Fibroblast of pulmonary artery (primary cell): Measurements from ENCODE around the gene DCPS.

Source experiments
- DNase-seq: peaks from one replicate; pipeline ENCODE4 v3.0.0-alpha.2; 2010; ENCODE audit warnings: low read depth
- H3K4me3 ChIP-seq: replicated peaks from 2 replicates; pipeline ENCODE4 v1.5.1; 2011; ENCODE audit warnings: low read depth, mild to moderate bottlenecking, control low read depth, low read length, moderate library complexity
- TF ChIP-seq, protein P1 (sequence below): IDR thresholded peaks from 2 replicates; pipeline ENCODE4 v1.5.1; 2011; ENCODE audit warnings: mild to moderate bottlenecking, control low read depth, low read length, inconsistent platforms; ENCODE audit errors: missing control alignments

Gene DCPS

DNA sequence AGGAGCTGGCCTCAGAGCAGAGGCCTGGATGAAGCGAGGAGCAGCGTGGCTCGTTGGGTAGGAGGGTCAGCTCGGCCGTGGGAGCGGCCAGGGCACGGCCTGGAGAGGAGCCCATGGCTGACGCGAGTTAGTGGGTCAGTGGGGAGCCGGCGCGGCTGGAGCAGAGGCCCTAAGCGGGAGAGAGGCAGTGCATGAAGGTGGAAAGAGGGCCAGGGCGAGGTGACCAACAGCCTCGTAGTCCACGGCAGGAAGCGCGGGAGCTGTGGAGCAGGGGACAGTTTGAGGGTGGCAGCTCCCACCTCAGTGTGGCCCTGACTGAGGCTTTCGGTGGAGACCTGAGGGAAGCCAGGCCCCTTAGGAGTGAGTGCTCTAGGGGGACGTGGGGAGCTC lies 24.1 kb downstream of the DCPS start:
- DNase-seq = no peak
- TF ChIP-seq, protein P1, sequence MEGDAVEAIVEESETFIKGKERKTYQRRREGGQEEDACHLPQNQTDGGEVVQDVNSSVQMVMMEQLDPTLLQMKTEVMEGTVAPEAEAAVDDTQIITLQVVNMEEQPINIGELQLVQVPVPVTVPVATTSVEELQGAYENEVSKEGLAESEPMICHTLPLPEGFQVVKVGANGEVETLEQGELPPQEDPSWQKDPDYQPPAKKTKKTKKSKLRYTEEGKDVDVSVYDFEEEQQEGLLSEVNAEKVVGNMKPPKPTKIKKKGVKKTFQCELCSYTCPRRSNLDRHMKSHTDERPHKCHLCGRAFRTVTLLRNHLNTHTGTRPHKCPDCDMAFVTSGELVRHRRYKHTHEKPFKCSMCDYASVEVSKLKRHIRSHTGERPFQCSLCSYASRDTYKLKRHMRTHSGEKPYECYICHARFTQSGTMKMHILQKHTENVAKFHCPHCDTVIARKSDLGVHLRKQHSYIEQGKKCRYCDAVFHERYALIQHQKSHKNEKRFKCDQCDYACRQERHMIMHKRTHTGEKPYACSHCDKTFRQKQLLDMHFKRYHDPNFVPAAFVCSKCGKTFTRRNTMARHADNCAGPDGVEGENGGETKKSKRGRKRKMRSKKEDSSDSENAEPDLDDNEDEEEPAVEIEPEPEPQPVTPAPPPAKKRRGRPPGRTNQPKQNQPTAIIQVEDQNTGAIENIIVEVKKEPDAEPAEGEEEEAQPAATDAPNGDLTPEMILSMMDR = no peak
- H3K4me3 ChIP-seq = no peak overlapping the region

DNA sequence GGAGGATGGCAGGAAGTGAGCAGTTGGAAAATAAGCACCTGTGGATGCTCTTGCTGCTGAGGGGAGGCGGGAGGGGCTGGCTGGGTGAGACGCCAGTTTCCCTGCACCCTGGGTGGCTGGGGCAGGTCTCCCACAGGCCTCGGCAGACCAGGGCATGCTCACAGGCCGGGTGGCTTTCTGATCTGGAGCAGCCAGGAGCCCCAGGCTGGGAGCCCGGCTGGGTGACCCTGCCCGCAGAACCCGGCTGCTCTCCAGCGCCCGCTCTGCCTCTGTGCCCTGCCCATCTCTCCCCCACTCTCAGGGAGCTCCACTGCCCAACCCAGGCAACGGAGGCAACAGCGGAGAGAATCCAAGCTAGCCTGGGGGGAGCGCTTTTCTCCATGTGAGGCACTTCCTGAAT lies 24.6 kb downstream of the DCPS start:
- H3K4me3 ChIP-seq = no peak overlapping the region
- TF ChIP-seq, protein P1 = no peak
- DNase-seq = no peak

DNA sequence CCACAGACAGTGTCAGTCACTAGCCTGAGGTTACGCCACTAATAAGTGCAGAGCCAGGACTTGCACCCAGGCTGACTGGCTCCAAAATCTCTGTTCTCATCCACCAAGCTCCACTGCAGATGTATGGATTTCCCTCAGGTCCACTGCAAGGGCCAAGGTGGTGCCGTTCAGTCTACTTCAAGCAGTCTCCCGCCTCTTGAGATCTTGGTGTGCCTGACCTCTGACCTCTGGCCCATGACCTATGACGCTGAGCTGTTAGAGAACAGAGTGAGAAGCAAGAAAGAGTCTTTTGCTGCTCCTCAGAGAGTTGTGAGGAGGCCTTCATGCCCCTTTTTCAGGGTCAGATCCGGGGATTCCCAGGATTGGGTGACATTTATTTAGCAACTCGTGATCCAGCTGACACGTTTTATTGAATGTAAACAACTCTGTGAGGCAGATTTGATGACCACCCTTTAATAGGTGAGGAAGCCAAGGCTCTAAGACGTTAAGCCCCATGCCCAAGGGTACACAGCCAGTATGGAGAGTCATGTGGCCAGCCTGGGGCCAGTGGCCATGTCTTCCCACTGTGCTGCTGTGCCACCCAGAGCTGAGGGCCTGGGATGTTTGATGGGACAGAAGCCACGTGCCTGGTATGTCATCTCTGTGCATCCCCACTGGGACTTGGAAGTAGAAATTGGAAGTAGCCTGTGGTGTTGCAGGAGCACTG lies 25.2 kb downstream of the DCPS start:
- no peak for DNase-seq
- no peak overlapping the region for H3K4me3 ChIP-seq
- TF ChIP-seq, protein P1 = no peak

DNA sequence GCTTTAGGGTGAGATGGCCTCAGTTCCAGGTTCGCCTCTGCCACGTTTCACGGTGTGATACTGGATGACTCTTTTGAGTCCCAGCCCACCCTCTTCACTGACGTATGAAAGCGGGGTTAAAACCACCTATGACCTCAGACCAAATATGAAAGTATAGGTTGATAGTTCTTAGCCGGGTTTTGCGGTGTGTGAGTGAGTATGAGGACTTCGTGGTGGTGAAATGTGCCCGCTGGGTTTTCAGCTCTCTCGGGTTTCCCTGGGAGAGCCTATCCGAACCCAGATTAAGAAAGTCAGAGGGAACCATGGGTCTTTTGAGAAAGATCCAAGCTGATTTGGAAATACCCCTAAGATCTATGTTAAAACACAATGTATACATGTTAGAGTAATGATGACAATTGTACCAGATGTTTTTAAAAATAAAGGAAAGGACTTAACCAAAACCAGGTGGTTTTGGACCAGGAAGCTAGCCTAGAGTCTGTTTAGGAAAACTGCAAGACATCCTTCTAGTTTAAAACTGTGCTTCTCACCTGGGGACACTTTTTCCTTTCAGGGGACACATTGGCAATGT lies 25.9 kb downstream of the DCPS start:
- DNase-seq = no peak
- TF ChIP-seq, protein P1 = no peak
- H3K4me3 ChIP-seq = no peak overlapping the region

DNA sequence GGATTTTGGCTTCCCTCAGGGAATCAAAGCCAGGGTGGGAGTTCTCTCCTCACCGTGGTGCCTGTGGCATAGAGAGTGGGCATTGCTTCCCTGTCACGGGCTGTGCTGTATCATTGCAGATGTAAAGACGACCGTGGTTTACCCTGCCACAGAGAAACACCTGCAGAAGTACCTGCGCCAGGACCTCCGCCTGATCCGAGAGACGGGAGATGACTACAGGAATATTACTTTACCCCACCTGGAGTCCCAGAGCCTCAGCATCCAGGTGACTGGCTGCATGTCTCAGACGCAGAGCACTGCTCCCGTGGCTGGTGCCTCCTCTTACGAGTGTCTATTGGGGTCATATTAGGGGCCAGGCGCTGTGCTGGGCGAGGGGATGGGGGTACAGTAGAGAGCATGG lies 27.4 kb downstream of the DCPS start:
- DNase-seq = no peak
- TF ChIP-seq, protein P1 = no peak
- no peak overlapping the region for H3K4me3 ChIP-seq

DNA sequence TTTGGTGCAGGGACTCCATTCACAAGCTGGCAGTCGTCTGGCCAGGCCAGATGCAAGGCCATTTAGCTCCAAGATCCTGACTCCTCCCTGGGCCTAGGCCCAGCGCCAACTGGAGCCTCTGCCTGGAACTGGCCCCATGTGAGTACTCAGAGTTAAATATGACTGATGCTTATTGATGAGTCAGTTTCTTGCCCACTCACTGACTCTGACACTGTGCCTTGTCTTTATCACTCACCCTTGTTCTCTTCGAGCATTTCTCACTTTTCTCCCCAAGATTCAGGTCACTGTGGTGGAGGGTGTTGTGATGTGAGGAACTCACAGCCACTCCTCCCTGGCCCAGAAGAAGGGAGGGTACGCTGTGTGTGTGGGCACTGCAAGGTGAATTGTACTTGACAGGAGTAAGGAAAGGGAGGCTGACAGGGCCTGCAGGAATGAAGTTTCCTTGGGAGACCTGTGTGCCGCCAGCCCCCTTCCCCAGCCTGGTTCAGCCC lies 28.4 kb downstream of the DCPS start:
- DNase-seq = peak; percentile 82
- H3K4me3 ChIP-seq = no peak overlapping the region
- TF ChIP-seq, protein P1 = no peak

DNA sequence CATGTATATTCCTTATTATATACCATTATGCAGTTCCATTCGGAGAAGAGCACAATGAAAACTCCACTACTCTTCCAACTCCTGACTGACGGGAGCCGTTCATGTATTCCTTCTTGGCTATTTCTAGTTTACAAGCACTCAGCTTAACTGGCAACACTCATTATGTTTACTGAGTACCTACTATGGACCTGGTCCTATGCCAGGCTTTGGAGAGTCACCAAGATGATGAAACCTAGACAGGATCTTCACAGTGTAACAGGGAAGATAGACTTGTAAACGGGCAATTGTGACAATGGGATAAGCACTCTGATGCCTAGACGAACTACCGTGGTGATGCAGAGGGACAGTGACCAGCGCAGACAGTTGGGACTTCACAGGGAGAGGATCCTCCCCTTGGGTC lies 29.3 kb downstream of the DCPS start:
- H3K4me3 ChIP-seq = no peak overlapping the region
- DNase-seq = no peak
- TF ChIP-seq, protein P1 = no peak
